Measurements from ENCODE around the gene NAT10.

DNA sequence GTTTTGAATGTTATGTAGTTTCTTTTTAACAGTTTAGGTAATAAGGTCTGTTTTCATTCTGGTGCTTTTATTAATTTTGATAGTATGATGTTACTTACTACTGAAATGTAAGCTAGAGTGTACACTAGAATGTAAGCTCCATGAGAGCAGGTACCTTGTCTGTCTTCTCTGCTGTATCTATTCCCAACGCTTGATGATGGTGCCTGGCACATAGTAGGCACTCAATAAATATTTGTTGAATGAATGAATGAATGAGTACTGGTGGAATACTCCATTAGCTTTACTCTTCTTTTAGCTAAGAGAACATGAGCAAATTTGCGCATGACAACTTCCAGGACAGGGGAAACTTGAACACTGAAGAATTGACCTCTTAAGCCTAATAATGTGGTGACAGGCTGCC is 6.6 kb upstream of the NAT10 start:
- no peak for TF ChIP-seq EZH2phosphoT487 (IDR thresholded peaks at IDR 0.05; ENCODE audit: insufficient read depth, low read depth)
- TF ChIP-seq EZH2 (IDR thresholded peaks at IDR 0.05; ENCODE audit: insufficient read depth, poor library complexity, severe bottlenecking): no peak
